Activated naive CD4-positive, alpha-beta T cell treated with anti-CD3 and anti-CD28 coated beads, Interleukin-2, amount 50 U/mL, for 72 hours (primary cell): ENCODE measurements around the gene IGF1. TPM values are rescaled to one million over a fixed set of nuclear protein-coding genes. Genes with fewer than 3 reads are reported as not detected.
A peak's percentile ranks its signal among the peaks of the same experiment; 100 is the strongest.

Experiments
- ATAC-seq, 2 donors: fragments of 150-1000 bp; cut with Tn5 transposase; 2 replicates each; pipeline ENCODE4 v1.10.0; 2021; ENCODE audit warnings: mild to moderate bottlenecking in 2 of 2, moderate library complexity in 2 of 2
- DNase-seq, 2 donors: peaks; one replicate each; pipeline ENCODE4 v3.0.0; 2021 to 2022; ENCODE audit warnings: low spot score in 2 of 2
- H3K27ac Mint-ChIP-seq, 2 donors: one replicate each; pipeline ENCODE4 v1.8.0; 2022; ENCODE audit warnings: mild to moderate bottlenecking in 2 of 2, mixed read lengths in 2 of 2
- H3K36me3 Mint-ChIP-seq, 2 donors: one replicate each; pipeline ENCODE4 v1.8.0; 2022; ENCODE audit warnings: mixed read lengths in 2 of 2
- H3K9me3 Mint-ChIP-seq, 2 donors: one replicate each; pipeline ENCODE4 v1.8.0; 2022; ENCODE audit warnings: mixed read lengths in 2 of 2
- total RNA-seq, 2 donors: library from RNA; stranded (reverse); gene quantifications; one replicate each; pipeline ENCODE4 v1.2.3, GENCODE V29; 2022

The IGF1 gene
- total RNA-seq, 2 donors from 2014 or later: 1.1 to 1.4 TPM

- ATAC-seq: no peak
- no peak for DNase-seq
- H3K9me3 Mint-ChIP-seq: no peaks in the 10 kb centered on the region
- peak overlapping the region in 1 of 2 donors; percentile 66 for H3K27ac Mint-ChIP-seq
- peaks cover 0 to 14% of the 10 kb centered on the region in 2 donors for H3K36me3 Mint-ChIP-seq
Measured at GRCh38 chr12:102475355-102475754, 5.0 kb downstream of the IGF1 start.

- H3K27ac Mint-ChIP-seq: peak overlapping the region; percentile 66
- peak in 1 of 2 donors; percentile 19 for DNase-seq
- peak; percentile 90 to 98 for ATAC-seq
- H3K36me3 Mint-ChIP-seq: peaks cover 0 to 14% of the 10 kb centered on the region in 2 donors
- H3K9me3 Mint-ChIP-seq: no peaks in the 10 kb centered on the region
Measured at GRCh38 chr12:102474438-102475064, 5.8 kb downstream of the IGF1 start.

DNA sequence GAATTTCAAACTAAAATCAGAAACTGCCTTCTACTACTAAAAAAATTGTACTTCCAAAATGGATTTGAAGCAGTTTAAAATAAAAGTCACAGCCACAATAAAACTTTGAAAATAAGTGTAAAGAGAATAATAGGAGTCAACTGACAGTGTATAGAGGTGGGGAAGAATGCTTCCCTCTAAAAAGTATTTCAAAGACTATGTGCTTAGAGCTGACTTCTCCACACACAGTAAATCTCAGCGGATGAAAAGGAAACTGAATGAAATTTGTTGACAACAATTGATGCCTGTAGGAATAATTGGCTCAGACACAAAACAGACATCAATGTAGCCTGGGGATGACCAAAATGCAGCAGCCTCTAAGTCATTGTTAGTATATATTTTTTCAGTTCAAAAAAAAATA, 7.9 kb downstream of the IGF1 start:
- peaks cover 0 to 14% of the 10 kb centered on the region in 2 donors for H3K36me3 Mint-ChIP-seq
- no peak for DNase-seq
- ATAC-seq: no peak
- H3K27ac Mint-ChIP-seq: no peak overlapping the region
- H3K9me3 Mint-ChIP-seq: no peaks in the 10 kb centered on the region

DNA sequence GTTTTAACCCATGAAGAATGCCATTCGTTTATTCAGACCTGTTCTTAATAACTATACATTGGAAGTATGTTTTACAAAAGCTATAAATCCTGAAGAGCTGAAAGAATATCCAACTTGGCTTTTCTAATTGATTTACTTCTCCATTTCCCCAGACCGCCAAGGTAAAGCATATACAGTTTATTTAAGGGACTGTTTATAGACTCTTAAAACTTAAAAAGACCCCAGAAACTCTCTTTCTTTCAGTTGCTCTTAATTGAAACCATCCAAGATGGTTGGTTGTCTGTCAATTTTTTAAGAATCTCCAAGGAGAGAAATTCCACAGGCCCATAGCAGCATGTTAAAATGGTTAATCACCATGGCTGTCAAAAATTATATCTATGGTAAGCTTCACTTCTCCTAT, 8.8 kb downstream of the IGF1 start:
- no peak for DNase-seq
- no peaks in the 10 kb centered on the region for H3K9me3 Mint-ChIP-seq
- ATAC-seq: no peak
- H3K27ac Mint-ChIP-seq: no peak overlapping the region
- H3K36me3 Mint-ChIP-seq: peaks cover 0 to 13% of the 10 kb centered on the region in 2 donors

- ATAC-seq: no peak
- Mint-ChIP-seq H3K27ac (no peak overlapping the region), H3K9me3 (no peaks in the 10 kb centered on the region), H3K36me3 (peaks cover 0 to 7% of the 10 kb centered on the region in 2 donors)
- DNase-seq: no peak
Measured at GRCh38 chr12:102470945-102471344, 9.4 kb downstream of the IGF1 start.

GRCh38 chr12:102468261-102468915, 12.0 kb downstream of the IGF1 start:
- DNase-seq: no peak
- no peak overlapping the region for H3K27ac Mint-ChIP-seq
- ATAC-seq: no peak
- peaks cover 0 to 6% of the 10 kb centered on the region in 2 donors for H3K36me3 Mint-ChIP-seq
- peaks cover 0 to 3% of the 10 kb centered on the region in 2 donors for H3K9me3 Mint-ChIP-seq

GRCh38 chr12:102465762-102466560, 14.4 kb downstream of the IGF1 start:
- Mint-ChIP-seq H3K36me3 (no peaks in the 10 kb centered on the region), H3K9me3 (peaks cover 0 to 3% of the 10 kb centered on the region in 2 donors), H3K27ac (no peak overlapping the region)
- ATAC-seq (no peak), DNase-seq (no peak)

DNA sequence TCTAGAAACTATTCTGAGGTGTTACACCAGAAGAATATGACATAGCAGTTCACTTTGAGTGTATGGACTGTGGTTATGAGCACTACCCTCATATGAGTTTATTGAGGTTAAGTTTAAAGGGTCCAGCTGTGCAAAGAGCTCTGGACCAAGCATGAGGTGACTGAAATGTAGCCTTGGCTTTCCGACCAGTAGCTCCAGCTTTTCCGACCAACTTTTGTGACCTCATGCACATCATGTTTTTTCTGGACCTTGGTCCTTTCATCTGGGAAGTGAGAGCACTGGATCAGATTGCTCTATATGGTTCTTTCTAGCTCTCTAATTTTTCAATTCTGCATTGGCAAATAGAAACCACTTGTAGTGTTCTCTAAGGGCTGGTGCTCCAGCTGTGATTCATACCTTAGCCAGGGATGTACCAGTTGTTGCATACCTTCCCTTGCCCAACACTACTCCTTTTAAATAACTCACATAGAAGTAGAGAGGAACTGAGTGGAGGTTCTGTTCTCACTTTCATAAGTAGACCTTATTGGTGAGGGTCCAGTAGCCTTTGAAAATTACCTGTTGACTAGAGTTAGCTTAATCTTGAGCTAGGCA, 16.6 kb downstream of the IGF1 start:
- H3K9me3 Mint-ChIP-seq: peaks cover 0 to 3% of the 10 kb centered on the region in 2 donors
- no peak for ATAC-seq
- H3K27ac Mint-ChIP-seq: no peak overlapping the region
- no peak for DNase-seq
- no peaks in the 10 kb centered on the region for H3K36me3 Mint-ChIP-seq

- Mint-ChIP-seq H3K36me3 (no peaks in the 10 kb centered on the region), H3K27ac (no peak overlapping the region), H3K9me3 (peaks cover 0 to 3% of the 10 kb centered on the region in 2 donors)
- ATAC-seq: no peak
- no peak for DNase-seq
Measured at GRCh38 chr12:102462795-102463465, 17.4 kb downstream of the IGF1 start.

GRCh38 chr12:102462386-102462785, 18.0 kb downstream of the IGF1 start:
- no peak overlapping the region for H3K27ac Mint-ChIP-seq
- ATAC-seq (peak in 1 of 2 donors; percentile 37), DNase-seq (no peak)
- H3K36me3 Mint-ChIP-seq: no peaks in the 10 kb centered on the region
- peaks cover 0 to 3% of the 10 kb centered on the region in 2 donors for H3K9me3 Mint-ChIP-seq

DNA sequence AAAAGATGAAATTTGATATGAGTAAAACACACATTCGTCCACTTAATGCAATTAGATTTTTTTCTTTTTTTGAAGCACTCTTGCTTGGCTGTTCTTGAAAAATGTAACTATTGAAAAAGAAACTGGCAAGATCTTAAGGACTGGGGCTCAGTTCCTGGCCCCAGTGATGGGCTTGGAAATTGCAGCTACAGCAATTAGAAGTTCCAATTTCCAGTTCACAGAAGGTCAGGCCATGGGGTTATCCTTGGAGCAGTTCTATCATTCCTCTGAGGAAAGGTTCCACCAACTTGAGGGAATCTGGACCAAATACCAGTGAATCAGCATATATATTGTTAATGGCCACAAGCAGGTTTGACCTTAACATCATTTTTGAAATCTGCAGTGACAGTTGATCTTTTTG, 18.9 kb downstream of the IGF1 start:
- DNase-seq (no peak), ATAC-seq (no peak)
- Mint-ChIP-seq H3K27ac (no peak overlapping the region), H3K9me3 (peaks cover 0 to 3% of the 10 kb centered on the region in 2 donors), H3K36me3 (no peaks in the 10 kb centered on the region)

DNA sequence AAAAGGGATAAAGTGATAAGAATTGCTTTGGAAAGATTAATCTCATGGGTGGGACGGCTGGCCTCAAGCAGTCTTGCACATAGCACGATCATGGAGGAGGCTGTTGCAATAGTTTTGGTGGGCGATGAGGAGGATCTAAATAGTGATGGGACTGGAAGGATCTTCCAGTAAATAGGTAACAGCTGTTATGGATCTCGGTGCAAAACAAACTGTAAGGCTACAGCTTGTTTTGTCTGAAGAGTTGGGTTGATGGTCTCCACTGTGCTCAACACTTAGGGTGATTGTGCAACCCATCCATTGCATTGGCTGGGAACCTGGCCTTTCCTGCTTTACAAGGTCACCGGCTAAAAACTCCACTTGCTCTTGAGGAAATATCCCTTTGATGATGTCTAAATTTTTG, 21.0 kb downstream of the IGF1 start:
- ATAC-seq (no peak), DNase-seq (no peak)
- H3K27ac Mint-ChIP-seq: no peak overlapping the region
- H3K9me3 Mint-ChIP-seq: peaks cover 4 to 7% of the 10 kb centered on the region in 2 donors
- no peaks in the 10 kb centered on the region for H3K36me3 Mint-ChIP-seq

DNA sequence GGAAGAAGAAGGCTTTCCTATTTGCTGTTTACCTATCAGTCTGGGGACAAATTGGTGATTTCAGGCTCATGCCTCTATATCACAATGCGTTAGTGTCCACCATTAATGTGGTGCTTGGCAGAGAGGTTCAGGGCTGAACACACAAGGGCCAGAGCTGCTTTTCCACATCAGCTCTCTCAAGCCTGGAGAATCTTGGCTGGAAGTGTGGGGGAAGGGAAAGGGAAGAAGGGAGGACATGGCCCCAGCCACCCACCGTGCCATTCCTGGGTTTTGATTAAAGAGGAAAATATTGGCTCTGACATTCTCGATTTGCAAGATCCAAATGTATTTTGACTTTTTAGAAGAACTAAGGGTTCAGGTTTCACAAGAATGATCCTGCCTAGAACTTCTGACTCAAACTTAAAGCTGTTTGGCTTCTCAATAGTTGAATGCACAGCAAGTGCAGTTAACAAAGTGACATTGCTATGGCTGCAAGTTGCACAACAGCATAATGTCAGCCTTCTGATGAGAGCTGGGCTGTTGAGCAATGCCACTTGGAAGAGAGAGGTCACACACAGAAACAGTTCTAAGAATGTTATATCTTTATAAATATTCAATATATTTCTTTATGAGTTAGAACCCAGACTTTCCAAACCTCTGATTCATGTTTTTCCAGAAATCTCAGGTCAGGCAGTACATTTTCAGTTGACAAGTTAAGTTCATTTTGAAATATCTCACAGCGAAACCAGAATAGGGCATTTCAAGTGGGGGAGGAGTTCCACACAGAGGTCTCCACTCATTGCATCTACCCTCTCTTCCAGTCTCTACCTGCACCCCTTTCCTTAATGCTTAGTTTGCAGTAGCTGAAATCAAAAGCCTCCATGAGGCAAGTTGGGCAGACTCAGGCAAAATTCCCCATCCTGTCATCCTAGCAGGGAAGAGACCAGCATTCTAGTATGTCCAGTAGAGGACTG, 25.3 kb downstream of the IGF1 start:
- H3K36me3 Mint-ChIP-seq: no peaks in the 10 kb centered on the region
- H3K9me3 Mint-ChIP-seq: peaks cover 7 to 15% of the 10 kb centered on the region in 2 donors
- ATAC-seq: no peak
- no peak for DNase-seq
- H3K27ac Mint-ChIP-seq: no peak overlapping the region

DNA sequence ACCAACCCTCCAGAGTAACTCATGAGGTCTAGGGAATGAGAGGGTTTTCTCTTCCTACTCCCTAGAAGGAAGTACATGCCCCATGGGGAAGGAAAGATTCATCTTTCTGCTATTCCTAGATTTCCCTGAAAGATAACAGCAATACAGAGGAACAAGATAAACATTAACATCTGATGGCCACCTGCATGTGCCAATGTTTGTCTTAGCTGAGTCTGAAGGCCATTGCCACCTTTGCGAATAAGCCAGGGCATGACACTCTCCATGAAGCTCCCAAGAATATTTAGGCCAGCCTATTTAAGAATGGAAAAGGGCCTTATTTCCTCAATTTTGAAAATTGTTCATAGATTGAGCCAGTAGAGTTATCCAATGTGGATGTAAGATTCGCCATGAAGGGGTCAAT, 26.0 kb downstream of the IGF1 start:
- DNase-seq (no peak), ATAC-seq (no peak)
- no peaks in the 10 kb centered on the region for H3K36me3 Mint-ChIP-seq
- H3K27ac Mint-ChIP-seq: no peak overlapping the region
- peaks cover 7 to 15% of the 10 kb centered on the region in 2 donors for H3K9me3 Mint-ChIP-seq

- no peak for ATAC-seq
- no peak for DNase-seq
- Mint-ChIP-seq H3K27ac (no peak overlapping the region), H3K36me3 (no peaks in the 10 kb centered on the region), H3K9me3 (peaks cover 7 to 16% of the 10 kb centered on the region in 2 donors)
Measured at GRCh38 chr12:102452605-102453004, 27.8 kb downstream of the IGF1 start.
